OCI-LY7 (cell line): ENCODE data around the gene JAM3.

Experiments used
- CTCF ChIP-seq: fragments of 200-600 bp; sonication (generic); conservative IDR thresholded peaks from 2 replicates; pipeline ENCODE4 v1.5.1; 2014; ENCODE audit warnings: mild to moderate bottlenecking, antibody characterized with exemption, low read length, moderate library complexity, mixed read lengths
- EZH2phosphoT487 ChIP-seq: fragments of 200-600 bp; sonication (generic); IDR thresholded peaks from 2 replicates; pipeline ENCODE4 v1.6.1; 2018; ENCODE audit warnings: low read depth, borderline replicate concordance, mild to moderate bottlenecking, mixed run types, antibody characterized with exemption, low read length, moderate library complexity, mixed read lengths

GRCh38 chr11:134149371-134149770 is 80.5 kb downstream of the JAM3 start:
- no peak for TF ChIP-seq CTCF
- TF ChIP-seq EZH2phosphoT487: no peak
